Measurements from ENCODE around the gene GATM.

The GATM gene

DNA sequence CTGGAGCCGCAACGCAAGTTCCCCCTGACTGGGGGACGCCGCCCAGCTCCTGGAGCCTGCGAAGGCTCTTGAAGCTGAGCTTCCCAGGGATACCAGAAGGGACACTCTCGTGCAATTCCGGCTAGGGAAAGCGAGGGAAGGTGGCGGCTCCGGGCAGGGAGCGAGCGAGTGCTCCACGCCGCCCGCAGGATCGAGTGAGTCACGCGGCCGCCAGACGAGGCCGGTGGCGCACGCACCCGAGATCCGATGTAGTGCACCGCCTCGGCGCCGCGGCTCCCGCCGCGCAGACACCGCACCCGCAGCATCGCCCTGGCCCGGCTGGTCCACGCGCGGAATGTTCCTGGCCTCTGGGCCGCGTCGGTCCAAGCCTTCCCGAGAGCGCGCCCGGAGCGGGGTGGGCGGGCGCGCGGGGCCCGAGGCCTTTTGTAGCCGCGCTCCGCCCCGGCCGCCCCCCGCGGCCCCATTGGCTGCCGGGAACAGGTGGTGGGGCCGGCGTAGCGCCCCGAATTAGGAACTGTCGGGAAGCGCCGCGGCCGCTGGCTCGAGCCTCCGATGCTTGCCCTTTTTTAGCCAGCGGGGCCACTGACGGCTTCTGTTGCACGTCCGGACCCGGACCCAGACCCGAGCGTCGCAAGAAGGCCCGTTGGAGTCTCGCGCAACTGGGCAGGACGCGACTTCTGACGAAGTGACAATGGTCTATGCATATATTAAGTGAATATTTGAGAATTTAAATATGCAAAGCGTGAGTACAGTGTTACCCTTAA lies at the start of gene GATM:
TSS of gene GATM (minus strand) at position 396 of the 764 bp plus-strand sequence. CDS start at position 305, 91 bp downstream.
- DNase-seq (ENCODE audit: low read depth) = peak; percentile 82

DNA sequence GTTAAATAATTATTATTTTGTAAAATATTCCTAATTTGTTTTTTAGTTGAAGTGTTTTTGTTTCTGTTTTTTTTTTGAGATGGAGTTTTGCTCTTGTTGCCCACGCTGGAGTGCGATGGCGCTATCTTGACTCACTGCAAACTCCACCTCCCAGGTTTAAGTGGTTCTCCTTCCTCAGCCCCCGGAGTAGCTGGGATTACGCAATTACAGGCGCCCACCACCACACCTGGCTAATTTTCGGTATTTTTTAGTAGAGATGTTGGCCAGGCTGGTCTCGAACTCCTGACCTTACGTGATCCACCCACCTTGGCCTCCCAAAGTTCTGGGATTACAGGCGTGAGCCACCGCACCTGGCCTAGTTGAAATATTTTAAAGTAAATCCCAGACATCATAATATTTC lies 48.7 kb upstream of the GATM start:
- no peak for DNase-seq (ENCODE audit: low read depth)

DNA sequence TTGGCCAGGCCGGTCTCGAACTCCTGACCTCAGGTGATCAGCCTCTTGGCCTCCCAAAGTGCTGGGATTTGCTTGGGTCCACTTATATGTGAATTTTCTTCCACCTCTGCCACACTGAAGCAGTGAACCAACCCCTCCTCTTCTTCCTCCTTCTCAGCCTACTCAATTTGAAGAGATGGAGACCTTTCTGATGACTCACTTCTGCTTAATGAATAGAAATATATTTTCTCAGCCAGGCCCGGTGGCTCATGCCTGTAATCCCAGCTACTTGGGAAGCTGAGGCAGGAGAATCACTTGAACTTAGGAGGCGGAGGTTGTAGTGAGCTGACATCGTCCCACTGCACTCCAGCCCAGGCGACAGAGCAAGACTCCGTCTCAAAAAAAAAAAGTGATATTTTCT lies 46.8 kb upstream of the GATM start:
- DNase-seq (ENCODE audit: low read depth) = peak; percentile 75

DNA sequence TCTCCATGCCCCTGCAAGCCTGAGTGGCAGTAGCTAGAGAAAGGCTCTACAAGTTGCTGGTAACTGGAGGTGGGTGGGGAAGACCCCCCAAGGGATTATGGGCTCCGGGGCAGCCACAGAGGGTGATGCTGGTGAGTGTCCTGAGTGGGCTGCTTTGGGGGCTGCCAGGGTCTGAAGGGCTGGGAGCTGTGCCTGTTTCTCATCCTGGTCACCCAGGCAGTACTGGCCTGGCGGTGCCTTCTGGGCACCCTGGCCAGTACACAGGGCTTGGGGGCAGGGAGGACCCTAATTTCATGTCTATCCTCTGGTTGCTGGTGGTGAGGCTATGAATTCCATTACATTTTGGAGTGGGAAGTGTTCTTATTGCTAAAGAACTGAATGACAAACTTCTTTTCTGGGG lies 46.1 kb upstream of the GATM start:
- no peak for DNase-seq (ENCODE audit: low read depth)

DNA sequence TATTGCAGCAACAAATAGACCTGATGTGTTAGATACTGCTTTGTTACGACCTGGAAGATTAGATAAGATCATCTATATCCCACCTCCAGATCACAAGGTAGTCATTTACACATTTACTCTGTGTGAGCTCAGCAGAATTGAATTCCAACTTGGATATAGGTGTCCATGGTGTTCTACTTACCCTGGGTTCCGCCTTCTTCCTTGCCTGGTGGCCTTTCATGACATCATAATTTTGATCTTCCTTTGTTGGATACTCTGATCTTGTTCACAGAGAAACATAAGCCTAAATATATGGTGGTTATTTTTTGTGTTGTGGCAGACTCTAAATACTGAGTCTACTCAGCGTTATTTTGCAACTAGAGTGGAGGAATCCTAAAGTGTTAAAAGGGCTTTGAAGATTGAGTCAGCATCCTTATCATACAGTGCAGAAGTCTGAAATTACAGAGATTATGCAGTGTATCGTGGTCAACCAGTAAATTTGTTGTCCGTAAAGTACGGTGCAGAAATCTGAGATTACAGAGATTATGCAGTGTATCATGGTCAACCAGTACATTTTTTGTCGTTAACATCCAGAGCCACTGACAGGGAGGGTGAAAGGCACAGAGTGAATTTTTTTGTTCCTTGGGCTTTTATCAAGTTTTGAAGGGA lies 39.1 kb upstream of the GATM start:
- no peak for DNase-seq (ENCODE audit: low read depth)

GRCh38 chr15:45414215-45414885 lies 36.0 kb upstream of the GATM start:
- no peak for DNase-seq (ENCODE audit: low read depth)

GRCh38 chr15:45409596-45409995 lies 31.3 kb upstream of the GATM start:
- DNase-seq (ENCODE audit: low read depth) = no peak

DNA sequence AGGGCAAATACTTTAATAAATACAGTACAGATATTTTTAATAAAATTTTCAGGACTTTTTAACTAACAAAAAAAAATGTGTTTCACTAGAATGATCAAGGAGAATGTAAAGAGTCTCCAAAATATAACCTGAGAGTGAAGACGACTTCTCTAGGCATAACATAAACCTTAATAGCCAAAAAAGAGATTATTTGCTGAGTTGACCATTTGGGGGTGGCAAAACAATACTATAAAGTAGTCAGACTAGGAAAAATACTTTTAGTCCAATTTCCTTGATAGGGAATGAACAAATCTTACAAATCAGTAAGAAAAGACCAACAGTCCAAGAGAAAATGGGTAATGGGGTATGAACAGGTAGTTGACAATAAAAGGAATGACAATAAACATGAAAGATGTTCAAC lies 29.4 kb upstream of the GATM start:
- DNase-seq (ENCODE audit: low read depth) = no peak

DNA sequence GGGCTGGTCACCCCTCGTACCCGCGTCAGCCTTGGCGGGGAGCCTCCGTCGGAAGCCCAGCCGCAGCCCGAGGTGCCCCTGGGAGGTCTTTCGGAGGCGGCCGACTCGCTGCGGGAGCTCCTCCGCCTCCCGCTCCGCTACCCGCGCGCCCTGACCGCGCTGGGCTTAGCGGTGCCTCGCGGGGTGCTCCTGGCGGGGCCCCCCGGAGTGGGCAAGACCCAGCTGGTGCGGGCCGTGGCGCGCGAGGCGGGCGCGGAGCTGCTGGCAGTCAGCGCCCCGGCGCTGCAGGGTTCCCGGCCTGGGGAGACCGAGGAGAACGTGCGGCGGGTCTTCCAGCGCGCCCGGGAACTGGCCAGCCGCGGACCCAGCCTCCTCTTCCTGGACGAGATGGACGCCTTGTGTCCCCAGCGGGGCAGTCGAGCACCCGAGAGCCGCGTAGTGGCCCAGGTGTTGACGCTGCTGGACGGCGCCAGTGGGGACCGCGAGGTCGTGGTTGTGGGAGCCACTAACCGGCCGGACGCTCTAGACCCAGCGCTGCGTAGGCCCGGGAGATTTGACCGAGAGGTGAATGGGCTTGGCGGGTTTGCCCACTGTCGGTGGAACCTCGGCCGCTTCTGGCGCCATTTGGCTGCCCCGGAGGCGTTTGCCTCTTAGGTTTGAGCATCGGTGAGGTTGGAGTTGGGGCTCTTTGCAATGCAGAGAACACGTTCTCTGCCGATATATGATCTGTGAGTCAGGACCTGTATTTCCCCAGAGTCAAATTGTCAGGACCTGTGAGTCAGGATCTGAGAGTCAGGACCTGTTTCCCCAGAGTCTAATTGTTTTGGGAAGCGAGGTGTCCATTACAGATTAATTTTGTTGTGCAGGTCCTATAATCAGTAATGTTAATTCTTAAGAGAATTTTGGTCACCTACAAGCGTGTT lies 24.9 kb upstream of the GATM start:
- peak; percentile 81 for DNase-seq (ENCODE audit: low read depth)

GRCh38 chr15:45402162-45402954 lies 24.0 kb upstream of the GATM start:
- DNase-seq (ENCODE audit: low read depth) = peak; percentile 99

- DNase-seq (ENCODE audit: low read depth) = no peak
Observed at GRCh38 chr15:45401665-45402161, 23.4 kb upstream of the GATM start.

GRCh38 chr15:45399381-45400212 lies 21.3 kb upstream of the GATM start:
- peak; percentile 79 for DNase-seq (ENCODE audit: low read depth)

GRCh38 chr15:45397116-45397665 lies 18.8 kb upstream of the GATM start:
- no peak for DNase-seq (ENCODE audit: low read depth)

DNA sequence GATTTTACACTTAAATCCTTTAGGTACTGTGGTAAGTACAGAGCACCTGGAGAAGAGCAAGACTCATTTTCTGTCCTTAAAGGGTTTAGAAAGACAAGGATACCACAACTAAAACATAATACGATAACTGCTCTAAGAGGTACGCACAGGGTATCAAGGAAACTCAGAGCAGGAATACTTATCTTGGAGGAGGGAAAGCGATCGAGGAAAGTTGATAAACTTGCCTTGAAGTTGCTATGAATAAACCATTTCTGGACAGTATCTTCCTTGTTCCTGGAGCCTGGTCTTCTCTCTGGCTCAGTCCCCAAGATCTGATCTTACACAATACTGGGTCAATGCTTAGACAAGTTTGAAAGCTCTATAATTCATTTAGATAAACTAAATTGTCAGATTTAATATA lies 17.6 kb upstream of the GATM start:
- no peak for DNase-seq (ENCODE audit: low read depth)

DNA sequence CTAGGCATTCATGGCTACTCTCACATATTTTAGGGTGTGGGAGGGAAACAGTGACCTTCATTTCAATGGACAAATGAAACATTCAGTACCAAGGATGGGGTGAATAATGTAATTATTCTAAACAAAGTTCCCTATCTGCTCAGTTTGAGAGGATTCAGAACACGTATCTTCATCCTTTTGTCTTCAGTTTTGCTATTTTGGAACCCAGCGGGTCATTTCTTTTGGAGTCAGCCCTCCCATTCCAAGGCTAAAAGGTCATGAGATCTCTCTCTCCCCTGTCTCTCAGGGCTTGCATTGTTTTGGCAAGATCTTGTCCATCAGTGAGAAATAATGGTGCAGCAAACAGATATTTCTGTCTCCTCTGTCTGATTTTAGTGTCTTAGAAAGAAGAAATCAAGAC lies 16.3 kb upstream of the GATM start:
- no peak for DNase-seq (ENCODE audit: low read depth)

- peak; percentile 31 for DNase-seq (ENCODE audit: low read depth)
Observed at GRCh38 chr15:45393851-45394250, 15.5 kb upstream of the GATM start.

DNA sequence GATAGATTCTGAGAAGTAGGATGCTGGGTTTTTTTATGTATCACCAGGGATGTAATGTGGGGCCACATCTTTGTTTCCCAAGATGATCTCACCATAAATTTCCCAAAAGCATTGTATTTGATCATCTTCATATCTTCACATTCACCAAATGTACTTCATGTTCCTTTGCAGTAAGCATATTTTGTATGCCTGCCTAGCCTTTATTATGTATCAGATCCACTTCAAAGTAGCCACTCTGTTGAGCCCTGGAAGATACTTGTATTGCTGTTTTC lies 14.2 kb upstream of the GATM start:
- DNase-seq (ENCODE audit: low read depth) = no peak

DNA sequence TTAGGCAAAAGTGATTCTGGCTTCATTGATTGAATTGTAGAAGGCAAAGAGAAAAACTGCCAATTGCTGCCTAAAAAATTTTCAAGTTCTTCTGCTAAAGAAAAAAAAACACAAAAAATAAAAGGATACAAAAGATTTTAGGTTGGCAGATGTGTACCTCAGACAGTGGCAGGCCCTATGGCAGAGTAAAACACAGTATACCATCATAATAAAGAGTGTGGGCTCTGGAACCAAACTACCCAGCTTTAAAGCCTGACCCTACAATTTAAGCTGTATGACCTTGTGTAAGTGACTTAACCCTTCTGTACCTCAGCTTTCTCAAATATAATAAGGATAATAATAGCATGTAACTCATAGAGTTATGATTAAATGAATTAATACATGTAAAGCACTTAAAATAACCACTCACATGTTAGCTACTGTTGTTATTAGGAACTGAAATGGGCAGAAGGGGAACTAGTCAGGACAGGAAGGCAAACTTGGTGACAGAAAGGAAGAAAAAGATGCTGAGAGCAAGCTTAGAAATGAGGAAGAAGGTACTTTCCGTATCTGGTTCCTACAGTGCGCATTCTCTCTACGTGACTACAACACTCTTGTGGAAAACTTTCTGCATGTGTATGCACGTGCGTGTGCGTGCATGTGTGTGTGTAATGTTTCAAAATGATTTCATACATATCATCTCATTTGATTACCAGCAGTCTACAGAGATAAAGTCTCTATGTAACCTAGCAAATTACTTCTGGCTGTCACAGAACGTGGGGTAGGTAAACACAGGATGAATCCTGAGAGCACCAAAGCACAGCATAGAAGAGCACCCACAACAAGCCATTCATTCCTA lies 13.6 kb upstream of the GATM start:
- DNase-seq (ENCODE audit: low read depth) = no peak

GRCh38 chr15:45389351-45389750 lies 11.0 kb upstream of the GATM start:
- no peak for DNase-seq (ENCODE audit: low read depth)
